ENCODE results near the gene TMEM205.
A peak's percentile ranks its signal among the peaks of the same experiment; 100 is the strongest.

Gene TMEM205

GRCh38 chr19:11299946-11300810 is 45.9 kb downstream of the TMEM205 start:
- no peak for DNase-seq (ENCODE audit: low read depth)

- DNase-seq (ENCODE audit: low read depth) = no peak
Observed at GRCh38 chr19:11296264-11296663, 49.8 kb downstream of the TMEM205 start.

- no peak for DNase-seq (ENCODE audit: low read depth)
Observed at GRCh38 chr19:11295665-11296245, 50.3 kb downstream of the TMEM205 start, which contains the start of gene TSPAN16. Gene TSPAN16, plus strand, starts transcription at chr19:11296160. Its CDS starts 138 bp downstream, at chr19:11296298.

- no peak for DNase-seq (ENCODE audit: low read depth)
Observed at GRCh38 chr19:11295180-11295579, 50.9 kb downstream of the TMEM205 start.

- peak; percentile 67 for DNase-seq (ENCODE audit: low read depth)
Observed at GRCh38 chr19:11293433-11294389, 52.4 kb downstream of the TMEM205 start.
